ENCODE measurements around the gene CCDC136.

CCDC136 gene

GRCh38 chr7:128752251-128752650 lies 39.5 kb upstream of the CCDC136 start:
- Histone ChIP-seq H3F3A (ENCODE audit: insufficient read depth, low read length) (no peaks in the 10 kb centered on the region), H3K9me2 (ENCODE audit: low read depth, low read length) (no peaks in the 10 kb centered on the region), H2AFZ (ENCODE audit: low read length) (no peak overlapping the region), H3K4me1 (ENCODE audit: insufficient read depth, low read length, severe bottlenecking) (no peaks in the 10 kb centered on the region), H4K20me1 (ENCODE audit: insufficient read depth, low read length) (peaks cover 2% of the 10 kb centered on the region; the same call in 1 of the 2 replicates), H3K9ac (ENCODE audit: low read length) (no peak overlapping the region), H3K27ac (ENCODE audit: low read depth, low read length, poor library complexity, severe bottlenecking) (no peak overlapping the region), H3K36me3 (ENCODE audit: insufficient read depth, low read length) (peaks cover 96% of the 10 kb centered on the region), H3K79me2 (ENCODE audit: insufficient read depth, low read length) (peaks cover 20% of the 10 kb centered on the region), H3K4me3 (ENCODE audit: low read depth, low read length, poor library complexity, severe bottlenecking) (no peak overlapping the region), H3K4me2 (ENCODE audit: low read length) (no peak overlapping the region), H3K27me3 (ENCODE audit: insufficient read depth, low read length) (no peaks in the 10 kb centered on the region), H3K9me3 (ENCODE audit: low read length) (no peaks in the 10 kb centered on the region)
- TF ChIP-seq CTCF (IDR thresholded peaks at IDR 0.05; ENCODE audit: low read length) (no peak), EZH2 (IDR thresholded peaks at IDR 0.05; ENCODE audit: borderline replicate concordance, low read length) (no peak)

GRCh38 chr7:128755075-128755818 lies 36.5 kb upstream of the CCDC136 start:
- Histone ChIP-seq H3K4me1 (ENCODE audit: insufficient read depth, low read length, severe bottlenecking) (no peaks in the 10 kb centered on the region), H3K27ac (ENCODE audit: low read depth, low read length, poor library complexity, severe bottlenecking) (no peak overlapping the region), H3K27me3 (ENCODE audit: insufficient read depth, low read length) (no peaks in the 10 kb centered on the region), H3K4me3 (ENCODE audit: low read depth, low read length, poor library complexity, severe bottlenecking) (no peak overlapping the region), H2AFZ (ENCODE audit: low read length) (no peak overlapping the region), H4K20me1 (ENCODE audit: insufficient read depth, low read length) (no peaks in the 10 kb centered on the region), H3K9me2 (ENCODE audit: low read depth, low read length) (no peaks in the 10 kb centered on the region), H3K79me2 (ENCODE audit: insufficient read depth, low read length) (no peaks in the 10 kb centered on the region), H3K9ac (ENCODE audit: low read length) (no peak overlapping the region), H3K4me2 (ENCODE audit: low read length) (no peak overlapping the region), H3K9me3 (ENCODE audit: low read length) (no peaks in the 10 kb centered on the region), H3F3A (ENCODE audit: insufficient read depth, low read length) (no peaks in the 10 kb centered on the region), H3K36me3 (ENCODE audit: insufficient read depth, low read length) (peaks cover 97% of the 10 kb centered on the region)
- no peak for TF ChIP-seq EZH2 (IDR thresholded peaks at IDR 0.05; ENCODE audit: borderline replicate concordance, low read length)
- no peak for TF ChIP-seq CTCF (IDR thresholded peaks at IDR 0.05; ENCODE audit: low read length)

- no peak overlapping the region for H3K4me2 ChIP-seq (ENCODE audit: low read length)
- no peak overlapping the region for H2AFZ ChIP-seq (ENCODE audit: low read length)
- H3K4me1 ChIP-seq (ENCODE audit: insufficient read depth, low read length, severe bottlenecking): no peaks in the 10 kb centered on the region
- no peaks in the 10 kb centered on the region for H3K9me3 ChIP-seq (ENCODE audit: low read length)
- no peak overlapping the region for H3K27ac ChIP-seq (ENCODE audit: low read depth, low read length, poor library complexity, severe bottlenecking)
- no peak overlapping the region for H3K9ac ChIP-seq (ENCODE audit: low read length)
- H4K20me1 ChIP-seq (ENCODE audit: insufficient read depth, low read length): no peaks in the 10 kb centered on the region
- H3K27me3 ChIP-seq (ENCODE audit: insufficient read depth, low read length): no peaks in the 10 kb centered on the region
- H3K36me3 ChIP-seq (ENCODE audit: insufficient read depth, low read length): peaks cover 97% of the 10 kb centered on the region
- TF ChIP-seq CTCF (IDR thresholded peaks at IDR 0.05; ENCODE audit: low read length): no peak
- no peak for TF ChIP-seq EZH2 (IDR thresholded peaks at IDR 0.05; ENCODE audit: borderline replicate concordance, low read length)
- H3K79me2 ChIP-seq (ENCODE audit: insufficient read depth, low read length): no peaks in the 10 kb centered on the region
- H3K9me2 ChIP-seq (ENCODE audit: low read depth, low read length): no peaks in the 10 kb centered on the region
- H3F3A ChIP-seq (ENCODE audit: insufficient read depth, low read length): no peaks in the 10 kb centered on the region
- H3K4me3 ChIP-seq (ENCODE audit: low read depth, low read length, poor library complexity, severe bottlenecking): no peak overlapping the region
These were observed 35.8 kb upstream of the CCDC136 start for GRCh38 chr7:128755819-128756476.

All from OCI-LY1 (cell line).